ENCODE measurements around the gene SCMH1.
"Not testable (repeated sequence)": the region's sequence is repeated elsewhere in the genome, so short reads cannot be mapped to it uniquely, and the experiment has no call there.

The SCMH1 gene

DNA sequence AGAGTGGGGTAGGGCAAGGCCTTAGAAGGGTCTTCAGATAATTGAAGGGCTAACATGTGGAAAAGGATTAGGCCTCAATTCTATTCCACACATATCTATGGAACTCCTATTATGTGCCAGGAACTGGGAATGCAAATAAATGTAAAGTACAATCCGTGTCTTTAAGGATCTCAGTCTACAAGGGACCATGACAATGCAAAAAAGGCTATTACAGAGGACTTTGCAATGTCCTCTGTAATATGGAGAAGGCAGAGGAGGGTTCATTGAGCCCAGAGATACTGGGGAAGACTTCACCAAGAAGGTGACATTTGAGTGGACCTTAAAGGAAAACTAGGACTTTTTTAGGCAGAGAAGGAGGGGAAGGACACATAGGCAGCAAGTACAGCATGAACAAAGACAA lies 4.5 kb upstream of the SCMH1 start:
- DNase-seq = no peak

DNA sequence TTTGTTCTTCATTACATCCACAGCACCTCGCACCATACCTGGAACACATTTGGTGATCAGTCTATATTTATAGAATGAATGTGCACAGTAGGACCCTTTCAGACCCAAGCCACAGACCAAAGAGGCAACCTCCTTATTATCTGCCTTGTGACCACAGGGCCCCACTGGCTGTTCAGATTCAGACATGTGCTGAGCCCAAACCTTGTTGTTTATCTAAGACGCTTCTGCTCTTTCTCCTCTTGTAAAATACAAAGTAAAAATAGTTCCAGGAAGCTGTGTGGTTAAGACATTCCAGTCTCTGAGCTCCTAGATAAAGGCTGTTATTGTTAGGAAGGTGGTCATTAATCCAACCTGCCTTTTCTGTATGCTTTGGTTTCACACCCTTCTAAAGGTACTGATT lies 3.6 kb upstream of the SCMH1 start:
- no peak for DNase-seq

DNA sequence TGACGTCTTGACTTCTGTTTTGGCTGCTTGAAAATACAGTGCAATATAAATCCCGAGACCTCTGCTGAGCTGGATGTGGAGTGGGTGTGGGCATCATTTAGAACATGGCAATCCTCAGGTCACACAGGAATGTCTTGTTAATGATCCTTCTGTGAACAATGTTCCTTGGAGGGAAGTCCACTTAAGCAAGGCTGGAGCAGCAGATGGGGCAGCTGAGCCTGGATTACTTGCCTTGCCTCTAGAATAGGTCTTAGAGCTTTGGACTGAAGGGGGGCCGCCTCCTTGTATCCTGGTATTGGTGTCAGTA lies 926 bp upstream of the SCMH1 start:
- no peak for DNase-seq

DNA sequence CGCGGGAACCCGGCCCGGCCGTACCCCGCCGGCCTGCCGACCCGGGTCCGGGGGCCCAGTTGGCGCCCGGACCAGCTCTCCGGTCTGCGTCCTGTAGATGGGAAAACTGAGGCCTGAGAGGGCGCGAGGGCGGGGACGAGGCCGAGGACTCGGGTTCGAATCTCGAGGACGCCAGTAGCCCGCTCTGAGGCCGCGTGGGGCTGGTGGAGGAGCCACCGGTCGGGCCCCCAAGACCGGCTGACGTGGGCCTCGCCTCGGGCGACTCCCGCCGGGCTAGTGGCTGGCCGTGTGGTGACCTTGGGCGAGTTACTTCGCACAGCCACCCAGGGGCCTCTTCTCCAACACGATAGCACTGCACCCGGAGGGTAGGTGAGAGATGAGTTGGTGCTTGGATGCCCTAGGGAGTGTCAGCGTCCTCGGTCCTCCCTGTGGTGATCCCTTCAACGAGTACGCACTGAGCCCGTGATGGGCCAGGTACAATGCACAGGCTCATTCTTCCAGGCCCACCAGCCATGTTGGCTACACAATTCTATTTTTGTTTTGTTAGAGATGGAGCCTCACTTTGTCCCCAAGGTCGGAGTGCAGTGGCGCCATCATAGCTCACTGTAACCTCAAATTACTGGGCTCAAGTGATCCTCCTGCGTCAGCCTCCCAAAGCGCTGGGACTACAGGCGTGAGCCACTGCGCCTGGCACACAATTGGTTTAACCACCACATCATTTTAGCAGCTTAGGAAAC lies 404 bp upstream of the SCMH1 start:
- DNase-seq = no peak

DNA sequence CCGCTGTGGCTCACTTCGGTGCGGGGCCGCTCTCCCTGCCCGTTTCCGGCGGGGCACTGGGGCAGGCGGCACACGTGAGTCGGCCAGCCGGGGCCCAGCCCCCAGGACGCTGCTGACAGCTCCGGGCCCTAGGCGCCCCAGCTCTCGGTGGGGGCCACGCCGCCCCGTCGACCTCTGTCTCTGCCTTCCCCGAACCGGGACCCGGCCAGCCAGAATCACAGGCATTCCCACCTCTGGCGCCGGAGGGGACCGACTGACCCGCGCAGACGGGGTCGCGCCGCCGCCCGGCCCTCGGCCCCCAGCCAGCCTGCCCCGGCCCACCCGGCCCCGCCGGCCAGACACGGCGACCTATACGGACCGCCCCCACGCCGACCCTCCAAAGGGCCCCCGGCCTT lies 755 bp downstream of the SCMH1 start:
- DNase-seq = peak; percentile 12

DNA sequence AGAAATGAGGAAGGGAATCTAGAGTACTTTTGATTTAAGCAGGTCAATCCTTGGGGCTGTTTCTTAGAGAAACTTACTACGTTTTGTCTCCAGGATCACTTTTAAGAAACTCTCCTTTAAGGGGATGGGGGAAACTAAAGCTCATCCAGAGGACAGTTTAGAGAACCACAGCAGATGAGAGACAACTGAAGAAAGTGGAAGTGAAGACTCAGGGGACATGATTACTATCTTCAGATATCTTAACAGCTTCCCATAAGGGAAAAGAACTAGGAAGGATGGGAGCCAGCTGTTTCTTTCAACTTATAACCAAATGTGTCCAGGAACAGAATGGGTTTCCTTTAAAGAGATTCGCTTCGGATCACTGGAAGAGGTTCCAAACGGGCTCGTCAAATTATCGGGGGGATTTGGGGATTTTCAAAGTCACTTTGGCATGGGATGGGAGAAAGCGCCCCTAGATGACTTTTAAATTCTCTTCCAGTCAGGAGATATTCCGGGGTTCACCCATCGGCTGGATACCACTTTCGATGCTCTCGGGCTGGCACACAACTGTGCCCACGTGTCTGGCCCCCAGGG lies 1.2 kb downstream of the SCMH1 start:
- no peak for DNase-seq

DNA sequence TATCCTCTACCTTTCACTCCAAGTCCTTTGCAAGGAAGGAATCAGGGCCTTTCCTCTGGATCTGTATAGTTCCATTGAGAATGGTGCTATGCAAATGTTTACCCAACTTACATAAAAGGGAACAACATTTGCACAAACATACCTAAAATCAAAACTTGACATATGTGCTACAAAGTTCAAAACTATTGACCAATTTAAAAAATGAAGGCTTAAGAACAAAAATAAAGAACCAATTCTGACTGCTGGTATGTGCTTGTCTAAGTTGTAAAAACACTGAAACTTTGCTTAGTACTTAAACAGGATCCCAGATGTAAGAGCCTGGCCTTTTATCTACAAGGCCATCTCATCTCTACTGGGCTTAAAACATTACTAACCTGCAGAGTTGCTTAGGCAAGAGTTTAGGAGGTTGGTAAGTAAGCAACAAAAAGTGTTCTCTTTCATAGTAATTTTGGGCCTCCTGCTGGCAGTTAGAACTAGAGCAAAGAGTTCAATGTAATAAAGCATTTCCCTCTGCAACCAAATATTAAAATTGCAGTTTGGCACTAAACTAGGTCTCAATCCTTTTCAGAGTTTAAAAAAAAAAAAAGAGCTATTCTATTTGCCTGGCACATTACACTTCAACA lies 2.0 kb downstream of the SCMH1 start:
- no peak for DNase-seq

GRCh38 chr1:41238311-41238988 lies 3.7 kb downstream of the SCMH1 start:
- no peak for DNase-seq

DNA sequence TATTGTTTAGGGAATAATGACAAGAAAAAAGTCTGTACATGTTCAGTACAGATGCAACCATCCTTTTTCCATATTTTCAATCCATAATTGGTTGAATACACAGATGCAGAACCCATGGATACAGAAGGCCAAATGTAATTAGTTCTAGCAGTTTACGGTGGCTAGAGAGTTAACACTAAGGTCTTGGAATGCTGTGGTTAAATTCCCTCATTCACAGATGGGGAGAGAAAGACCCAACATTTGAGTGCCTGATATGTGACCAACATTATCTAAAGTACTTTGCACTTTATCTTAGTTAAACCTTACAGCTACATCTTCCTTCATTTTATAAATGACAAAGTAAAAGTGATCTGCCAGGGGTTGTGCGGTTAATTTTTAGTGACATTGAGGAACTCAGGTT lies 5.3 kb downstream of the SCMH1 start:
- DNase-seq = no peak

- no peak for DNase-seq
These were observed 6.2 kb downstream of the SCMH1 start for GRCh38 chr1:41235893-41236292.

- no peak for DNase-seq
These were observed 8.4 kb downstream of the SCMH1 start for GRCh38 chr1:41233708-41234107.

DNA sequence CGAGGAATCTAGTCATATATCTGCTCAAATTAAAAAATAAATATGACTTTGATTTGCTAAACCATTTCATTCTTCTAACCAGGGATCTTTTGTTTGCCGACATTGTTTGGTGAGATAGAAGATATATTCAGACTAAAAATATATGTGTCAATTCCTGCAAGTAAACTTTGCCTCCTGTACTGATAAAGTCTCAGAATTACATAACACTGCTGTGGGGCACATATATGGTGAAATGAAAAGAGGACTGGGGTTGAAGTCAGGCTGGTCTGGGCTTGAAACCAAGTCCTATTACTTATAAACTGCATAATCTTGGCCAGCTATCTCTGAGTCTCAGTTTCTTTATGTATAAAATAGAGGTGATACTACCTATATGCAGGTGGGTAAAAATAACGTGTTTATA lies 9.8 kb downstream of the SCMH1 start:
- DNase-seq = no peak

DNA sequence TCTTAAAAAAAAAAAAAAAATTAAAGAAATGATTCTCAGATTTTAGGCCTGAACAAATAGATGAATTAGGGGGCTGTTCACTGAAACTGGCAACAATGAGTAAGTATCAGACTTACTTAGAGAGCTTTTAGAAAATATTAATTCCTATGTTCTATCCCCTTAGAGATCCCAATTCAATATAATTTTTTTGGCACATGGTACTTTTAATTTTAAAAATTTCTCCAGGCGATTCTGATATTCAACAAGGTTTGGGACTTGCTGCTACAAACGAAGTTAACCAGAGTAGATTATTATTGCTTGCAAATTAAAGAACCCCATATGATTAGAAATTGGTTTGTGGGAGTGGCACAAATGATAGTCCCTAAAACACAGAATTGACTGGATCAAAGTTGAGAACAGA lies 11.4 kb downstream of the SCMH1 start:
- no peak for DNase-seq

DNA sequence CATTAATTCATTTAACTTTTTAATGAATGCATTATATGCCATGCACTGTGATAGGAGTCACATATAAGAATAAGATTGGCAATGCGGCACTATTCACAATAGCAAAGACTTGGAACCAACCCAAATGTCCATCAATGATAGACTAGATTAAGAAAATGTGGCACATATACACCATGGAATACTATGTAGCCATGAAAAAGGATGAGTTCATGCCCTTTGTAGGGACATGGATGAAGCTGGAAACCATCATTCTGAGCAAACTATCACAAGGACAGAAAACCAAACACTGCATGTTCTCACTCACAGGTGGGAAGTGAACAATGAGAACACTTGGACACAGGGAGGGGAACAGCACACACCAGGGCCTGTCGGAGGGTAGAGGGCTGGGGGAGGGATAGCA lies 12.9 kb downstream of the SCMH1 start:
- DNase-seq = not testable (repeated sequence)

DNA sequence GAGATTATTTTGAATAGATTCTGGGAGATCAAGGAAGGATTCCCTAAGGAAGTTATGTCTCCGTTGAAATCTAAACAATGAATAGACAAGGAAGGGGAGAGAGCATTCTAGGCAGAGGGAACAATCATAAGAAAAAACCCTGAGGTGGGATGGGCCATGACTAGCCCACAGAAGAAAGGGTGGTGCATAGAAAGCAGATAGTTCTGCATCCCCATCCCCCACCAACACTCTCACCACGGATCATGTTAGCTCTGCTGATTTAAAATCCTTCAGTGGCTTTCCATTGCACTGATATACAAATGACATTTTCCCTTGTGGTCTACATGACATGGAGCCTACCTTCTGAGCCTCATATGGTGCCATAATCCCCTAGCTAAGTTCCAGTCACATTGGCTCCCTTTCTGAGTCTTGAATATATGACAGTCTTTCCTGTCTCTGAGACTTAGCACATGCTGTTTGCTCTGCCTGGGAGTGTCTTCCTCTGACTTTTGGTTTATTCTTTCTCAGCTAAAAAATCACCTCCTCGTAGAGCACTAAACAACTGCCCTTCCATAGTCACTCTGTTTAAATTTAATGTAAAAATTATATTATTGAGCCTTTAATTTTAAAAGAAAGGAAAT lies 15.2 kb downstream of the SCMH1 start:
- no peak for DNase-seq

- DNase-seq = no peak
These were observed 16.6 kb downstream of the SCMH1 start for GRCh38 chr1:41225495-41225894.

- no peak for DNase-seq
These were observed 19.6 kb downstream of the SCMH1 start for GRCh38 chr1:41222496-41222895.

- DNase-seq = no peak
These were observed 20.1 kb downstream of the SCMH1 start for GRCh38 chr1:41221995-41222394.

DNA sequence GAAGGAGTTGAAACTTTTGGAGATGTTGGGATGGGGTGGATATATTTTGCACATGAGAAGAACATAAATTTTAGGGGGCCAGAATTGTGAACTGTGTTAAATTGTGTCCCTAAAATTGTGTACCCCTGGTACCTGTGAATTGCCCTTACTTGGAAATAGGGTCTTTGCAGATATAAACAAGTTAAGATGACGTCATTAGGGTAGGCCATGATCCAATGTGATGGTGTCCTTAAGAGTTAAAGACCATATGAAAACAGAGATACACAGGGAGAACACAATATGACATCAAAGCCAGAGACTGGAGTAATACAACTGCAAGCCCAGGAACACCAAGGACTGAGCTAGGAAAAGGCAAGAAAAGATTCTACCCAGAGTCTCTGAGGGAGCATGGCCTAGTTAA lies 24.0 kb downstream of the SCMH1 start:
- DNase-seq = no peak

DNA sequence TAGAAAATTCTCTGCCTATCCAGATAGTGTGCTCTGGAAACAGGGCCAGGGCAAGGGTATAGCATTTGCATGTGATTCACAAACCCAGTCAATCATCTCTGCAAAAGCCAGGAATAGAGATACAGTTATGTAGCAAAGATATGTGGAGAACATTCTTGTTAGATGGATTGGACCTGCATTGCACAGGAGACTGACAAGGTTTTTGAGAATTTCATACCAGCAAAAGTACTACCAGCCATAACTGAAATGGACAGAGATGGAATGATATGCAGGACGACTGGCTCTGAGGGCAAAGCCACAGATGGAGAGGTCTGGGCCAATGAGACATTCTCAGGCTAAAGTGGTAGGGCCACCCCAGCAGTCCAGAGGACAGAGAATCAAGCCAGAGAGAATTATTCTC lies 24.7 kb downstream of the SCMH1 start:
- no peak for DNase-seq

GRCh38 chr1:41215623-41216022 lies 26.5 kb downstream of the SCMH1 start:
- no peak for DNase-seq

- DNase-seq = no peak
These were observed 28.8 kb downstream of the SCMH1 start for GRCh38 chr1:41213341-41213740.

GRCh38 chr1:41211608-41212007 lies 30.5 kb downstream of the SCMH1 start:
- not testable (repeated sequence) for DNase-seq

DNA sequence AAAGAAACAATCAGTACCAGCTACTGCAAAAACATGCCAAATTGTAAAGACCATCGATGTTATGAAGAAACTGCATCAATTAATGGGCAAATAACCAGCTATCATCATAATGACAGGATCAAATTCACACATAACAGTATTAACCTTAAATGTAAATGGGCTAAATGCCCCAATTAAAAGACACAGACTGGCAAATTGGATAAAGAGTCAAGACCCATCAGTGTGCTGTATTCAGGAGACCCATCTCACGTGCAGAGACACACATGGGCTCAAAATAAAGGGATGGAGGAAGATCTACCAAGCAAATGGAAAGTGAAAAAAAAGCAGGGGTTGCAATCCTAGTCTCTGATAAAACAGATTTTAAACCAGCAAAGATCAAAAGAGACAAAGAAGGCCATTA lies 35.1 kb downstream of the SCMH1 start:
- not testable (repeated sequence) for DNase-seq

Measured in activated CD4-positive, alpha-beta T cell treated with anti-CD3 and anti-CD28 coated beads for 1 hour (primary cell).